Measurements from ENCODE around the gene SPRR1B. TPM values are rescaled to one million over a fixed set of nuclear protein-coding genes. Genes with fewer than 3 reads are reported as not detected.

The SPRR1B gene, protein sequence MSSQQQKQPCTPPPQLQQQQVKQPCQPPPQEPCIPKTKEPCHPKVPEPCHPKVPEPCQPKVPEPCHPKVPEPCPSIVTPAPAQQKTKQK
- total RNA-seq (2014; rRNA removed; shearing (Covaris generic)), result not detected in 2 replicates

DNA sequence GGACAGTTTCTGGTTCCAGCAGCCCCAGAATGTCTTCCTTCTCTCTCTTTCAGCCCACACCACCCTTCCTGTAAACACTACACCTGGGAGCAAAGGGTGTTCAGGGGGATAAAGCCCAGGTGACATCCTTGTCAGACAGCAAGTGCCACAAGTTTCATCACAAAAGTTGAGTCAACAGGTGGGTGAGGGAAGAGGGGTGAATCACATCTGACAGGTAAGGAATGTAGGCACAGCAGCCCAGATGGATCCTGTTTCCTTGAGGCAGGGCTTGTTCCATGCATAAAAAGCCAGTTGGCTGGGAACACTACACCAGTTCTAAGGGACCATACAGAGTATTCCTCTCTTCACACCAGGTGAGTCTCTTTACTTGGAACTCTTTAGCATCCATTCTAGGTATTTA, at the start of gene SPRR1B:
Gene SPRR1B (plus strand): TSS at position 309 of the 400 bp plus-strand sequence. CDS start 1,143 bp downstream, outside the sequence.

GRCh38 chr1:152983743-152984142, 47.3 kb upstream of the SPRR1B start, which contains the start of gene SPRR1A:
Gene SPRR1A, plus strand, starts transcription at chr1:152984081. Its CDS starts 1,150 bp downstream, at chr1:152985231.

DNA sequence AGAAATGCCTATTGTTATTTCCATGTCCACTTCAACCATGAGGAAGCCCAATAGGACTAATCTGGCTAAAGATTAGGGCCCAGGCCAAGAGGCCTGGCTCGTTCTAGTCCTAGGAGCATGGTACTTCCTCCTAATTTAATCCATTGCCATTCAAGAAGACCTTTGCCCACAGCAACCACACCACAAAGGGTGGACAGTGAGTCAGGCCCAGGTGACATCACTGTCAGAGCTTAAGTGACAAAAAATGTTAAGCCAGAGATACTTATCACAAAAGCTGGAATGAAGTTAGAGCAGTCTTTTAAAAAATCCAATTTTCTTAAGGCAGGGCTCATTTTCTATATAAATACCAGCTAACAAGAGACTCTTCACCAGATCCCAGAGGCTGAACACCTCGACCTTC, 29.6 kb upstream of the SPRR1B start, which contains the start of gene SPRR3:
Gene SPRR3 (plus strand): TSS at position 368 of the 400 bp plus-strand sequence. CDS start 1,272 bp downstream, outside the sequence.

GRCh38 chr1:153040950-153041631, 10.1 kb downstream of the SPRR1B start, which contains the start of gene SPRR2D:
Gene SPRR2D, minus strand, starts transcription at chr1:153041120. Its CDS starts 774 bp downstream, at chr1:153040346.

DNA sequence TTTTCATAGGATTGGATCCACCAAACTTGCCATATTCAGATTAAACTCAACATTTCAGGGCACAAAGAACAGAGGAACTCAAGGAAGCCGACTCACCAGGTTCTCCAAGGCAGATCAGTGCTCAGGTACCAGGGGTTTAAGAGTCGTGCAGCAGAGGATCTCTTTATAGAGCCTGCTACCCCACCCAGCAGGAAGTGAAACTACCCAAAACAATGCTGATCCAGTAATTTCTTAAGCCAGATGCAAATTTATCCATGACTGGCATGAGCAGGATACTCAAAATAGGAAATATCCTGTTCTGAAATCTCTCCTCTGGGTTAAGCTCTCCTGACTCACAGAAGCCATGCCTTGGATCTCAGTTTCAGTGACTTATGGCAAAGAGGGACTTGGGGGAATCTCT, 26.4 kb downstream of the SPRR1B start, which contains the start of gene SPRR2A:
Gene SPRR2A (minus strand): TSS at position 138 of the 400 bp plus-strand sequence. CDS start 777 bp downstream, outside the sequence.

DNA sequence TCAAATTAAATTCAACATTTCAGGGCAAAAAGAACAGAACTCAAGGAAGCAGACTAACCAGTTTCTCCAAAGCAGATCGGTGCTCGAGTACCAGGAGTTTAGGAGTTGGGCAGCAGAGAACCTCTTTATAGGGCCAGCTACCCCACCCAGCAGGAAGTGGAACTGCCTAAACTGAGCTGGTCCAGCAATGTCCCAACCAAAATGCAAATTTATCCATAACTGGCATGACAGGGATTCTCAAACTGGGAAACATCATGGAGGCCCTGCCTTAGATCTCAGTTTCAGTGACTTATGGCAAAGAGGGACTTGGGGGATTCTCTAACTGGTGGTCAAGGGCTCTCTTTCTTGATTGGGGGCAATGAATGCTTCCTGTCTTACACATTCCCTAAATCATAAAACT, 40.5 kb downstream of the SPRR1B start, which contains the start of gene SPRR2B:
Gene SPRR2B (minus strand): TSS at position 101 of the 400 bp plus-strand sequence. CDS start 772 bp downstream, outside the sequence.

Small RNA genes within 50 kb of the gene (small RNA-seq; reads per million reads assigned to genes)
- gene AL356867.1 (not detected), gene RF00322 (not detected), gene SPRR1A (not detected)

Other genes starting within 250 kb of the SPRR1B start
- gene LCE1E, start 244.9 kb upstream of the SPRR1B start, total RNA-seq (2014; rRNA removed; shearing (Covaris generic)), result not detected in 2 replicates
- not detected in 2 replicates for gene LCE1D, start 234.5 kb upstream of the SPRR1B start, total RNA-seq (2014; rRNA removed; shearing (Covaris generic))
- not detected in 2 replicates for gene LCE1C, start 224.6 kb upstream of the SPRR1B start, total RNA-seq (2014; rRNA removed; shearing (Covaris generic))
- gene LCE1B, start 219.2 kb upstream of the SPRR1B start, total RNA-seq (2014; rRNA removed; shearing (Covaris generic)), result not detected in 2 replicates
- not detected in 2 replicates for gene LCE1A, start 203.7 kb upstream of the SPRR1B start, total RNA-seq (2014; rRNA removed; shearing (Covaris generic))
- gene LCE6A, start 188.3 kb upstream of the SPRR1B start, total RNA-seq (2014; rRNA removed; shearing (Covaris generic)), result not detected in 2 replicates
- gene LCE7A, start 171.2 kb upstream of the SPRR1B start, total RNA-seq (2014; rRNA removed; shearing (Covaris generic)), result not detected in 2 replicates
- not detected in 2 replicates for gene SMCP, start 152.9 kb upstream of the SPRR1B start, total RNA-seq (2014; rRNA removed; shearing (Covaris generic))
- gene IVL, start 122.7 kb upstream of the SPRR1B start, total RNA-seq (2014; rRNA removed; shearing (Covaris generic)), result 0.08 TPM in 1 of 2 replicates, not detected in the other
- gene SPRR5, start 84.0 kb upstream of the SPRR1B start, total RNA-seq (2014; rRNA removed; shearing (Covaris generic)), result not detected in 2 replicates
- not detected in 2 replicates for gene SPRR4, start 60.6 kb upstream of the SPRR1B start, total RNA-seq (2014; rRNA removed; shearing (Covaris generic))
- not detected in 2 replicates for gene SPRR1A, start 47.1 kb upstream of the SPRR1B start, total RNA-seq (2014; rRNA removed; shearing (Covaris generic))
- not detected in 2 replicates for gene SPRR3, start 29.5 kb upstream of the SPRR1B start, total RNA-seq (2014; rRNA removed; shearing (Covaris generic))
- 0.40 and 1.4 TPM in 2 replicates for gene SPRR2D, start 9.9 kb downstream of the SPRR1B start, total RNA-seq (2014; rRNA removed; shearing (Covaris generic))
- not detected in 2 replicates for gene SPRR2A, start 26.3 kb downstream of the SPRR1B start, total RNA-seq (2014; rRNA removed; shearing (Covaris generic))
- gene SPRR2B, start 40.4 kb downstream of the SPRR1B start, total RNA-seq (2014; rRNA removed; shearing (Covaris generic)), result not detected in 2 replicates
- gene SPRR2E, start 63.3 kb downstream of the SPRR1B start, total RNA-seq (2014; rRNA removed; shearing (Covaris generic)), result not detected in 2 replicates
- gene SPRR2F, start 82.3 kb downstream of the SPRR1B start, total RNA-seq (2014; rRNA removed; shearing (Covaris generic)), result not detected in 2 replicates
- gene SPRR2G, start 119.7 kb downstream of the SPRR1B start, total RNA-seq (2014; rRNA removed; shearing (Covaris generic)), result not detected in 2 replicates
- gene LELP1, start 172.2 kb downstream of the SPRR1B start, total RNA-seq (2014; rRNA removed; shearing (Covaris generic)), result not detected in 2 replicates
- gene PRR9, start 186.4 kb downstream of the SPRR1B start, total RNA-seq (2014; rRNA removed; shearing (Covaris generic)), result not detected in 2 replicates
- not detected in 2 replicates for gene LORICRIN, start 228.5 kb downstream of the SPRR1B start, total RNA-seq (2014; rRNA removed; shearing (Covaris generic))

Data from A375 (cell line).